Skin of body (tissue), 2 donors: ENCODE results near the gene GPR50. TPM values are rescaled to one million over a fixed set of nuclear protein-coding genes. Genes with fewer than 3 reads are reported as not detected.

Experiments
- DNase-seq: peaks from one replicate; lab custom pipeline; 2025; lab: John Stamatoyannopoulos, UW
- total RNA-seq: library from RNA; depleted of rRNA; stranded (reverse); fragments of >200 nt; gene quantifications from one replicate; pipeline ENCODE4 v1.2.3, GENCODE V29; 2014

The GPR50 gene
- total RNA-seq = not detected

DNA sequence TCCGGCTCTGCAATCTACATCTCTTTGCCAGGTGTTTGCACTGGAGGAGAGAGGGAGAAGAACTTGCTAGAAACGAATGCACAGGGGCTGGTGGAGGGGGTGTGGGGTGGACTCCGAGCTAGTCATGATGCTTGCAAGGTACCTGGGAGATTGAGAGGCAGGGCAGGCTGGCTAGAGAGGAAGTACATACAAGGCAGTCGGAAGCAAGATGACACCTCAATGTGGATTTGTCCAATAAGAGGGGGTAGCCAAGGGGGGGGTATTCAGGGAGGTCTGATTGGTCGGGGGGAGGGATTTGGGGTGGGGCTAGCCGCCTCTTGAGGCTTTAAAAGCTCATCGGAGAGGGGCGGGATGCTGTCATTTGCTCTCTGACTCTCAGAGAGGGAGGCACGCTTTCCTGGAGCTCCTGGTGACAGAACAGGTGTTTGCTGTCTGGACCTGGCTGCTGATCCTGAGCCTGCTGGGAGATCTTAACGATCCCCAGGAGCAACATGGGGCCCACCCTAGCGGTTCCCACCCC is at the start of gene GPR50:
Gene GPR50 (plus strand): TSS at position 354 of the 520 bp plus-strand sequence. CDS start 138 bp downstream, at position 492.
- DNase-seq = no peak

DNA sequence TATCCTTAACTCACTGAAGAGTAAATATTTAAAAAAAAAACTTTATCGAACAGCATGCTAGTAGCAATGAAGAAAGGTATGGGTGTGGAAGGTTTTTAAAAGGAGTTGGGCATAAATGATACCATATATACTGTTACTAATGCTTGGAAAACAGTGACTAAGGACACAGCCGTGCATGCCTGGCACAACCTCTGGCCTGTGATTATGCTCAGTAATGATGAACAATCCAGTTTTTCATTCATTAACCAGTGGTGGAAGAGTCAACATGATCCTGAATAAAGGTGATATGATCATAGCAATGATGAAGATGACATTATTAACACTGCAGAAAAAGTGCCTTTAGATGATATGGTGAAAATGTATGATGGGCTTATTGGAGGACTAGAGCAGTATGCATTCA is 43.9 kb upstream of the GPR50 start:
- DNase-seq = no peak

DNA sequence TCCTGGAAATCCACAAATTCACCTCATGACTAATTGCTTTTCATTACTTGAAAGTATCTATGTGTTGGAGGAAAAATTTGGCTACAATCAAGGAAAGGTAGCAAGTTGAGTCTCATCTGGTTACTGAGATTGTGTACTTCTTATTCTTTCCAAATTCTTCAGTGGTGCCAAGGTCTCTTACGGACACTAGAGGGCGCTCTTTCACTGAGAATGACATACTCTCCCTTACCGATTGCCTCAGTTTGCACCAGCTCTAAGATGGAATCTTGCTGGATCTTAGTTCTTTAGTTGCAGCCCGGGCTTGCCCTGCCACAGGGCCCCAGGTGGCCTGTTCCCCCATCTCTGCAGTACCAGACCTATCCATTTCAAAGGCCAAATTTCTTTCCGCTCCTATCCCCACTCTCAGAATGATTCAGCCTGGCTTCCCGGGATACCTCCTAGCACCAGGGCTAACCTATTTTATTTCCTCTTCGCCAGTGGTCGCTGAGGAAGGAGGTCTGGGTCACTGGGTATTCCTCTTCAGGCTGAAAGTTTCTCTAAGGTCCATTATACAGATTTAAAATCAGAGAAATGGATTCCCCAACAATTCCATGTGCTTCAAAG is 24.6 kb upstream of the GPR50 start:
- peak; percentile 30 for DNase-seq

DNA sequence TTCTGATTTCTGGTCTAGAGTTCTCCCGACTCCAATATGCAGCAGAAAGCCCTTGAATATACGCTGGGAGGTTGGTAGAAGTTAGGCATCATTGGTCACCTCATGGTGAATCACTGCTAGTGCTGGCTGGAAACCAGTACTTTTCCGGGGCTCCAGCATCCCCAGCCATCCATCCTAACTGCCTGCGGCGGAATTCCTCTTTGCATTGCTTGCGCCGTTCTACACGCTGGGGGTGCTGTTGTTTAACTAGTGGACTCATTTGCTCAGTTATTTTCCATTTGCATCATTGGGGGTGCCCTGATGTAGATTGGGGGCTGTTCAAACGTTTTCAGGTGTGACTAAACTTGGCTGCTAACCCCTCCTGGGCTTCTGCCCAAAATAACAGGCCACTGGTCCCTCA is 23.3 kb upstream of the GPR50 start:
- DNase-seq = no peak

DNA sequence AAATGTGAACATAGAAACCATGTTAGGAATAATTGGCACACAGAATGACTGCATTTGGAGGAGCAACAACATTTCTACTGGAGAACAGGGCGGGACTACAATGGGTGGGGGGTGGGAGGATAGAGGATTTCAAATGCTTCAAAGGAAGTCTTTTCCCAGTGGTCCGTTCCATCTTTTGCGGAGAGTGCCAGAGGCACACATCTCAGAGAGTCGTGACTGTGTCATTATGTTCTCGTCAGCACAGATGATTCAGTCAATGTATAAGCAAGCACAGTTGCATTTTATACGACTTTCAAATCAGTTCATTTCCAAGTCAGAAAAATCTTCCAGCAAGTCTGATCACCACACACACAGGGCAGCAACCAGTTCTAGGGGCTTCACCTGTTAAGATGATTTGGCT is 22.7 kb upstream of the GPR50 start:
- no peak for DNase-seq

DNA sequence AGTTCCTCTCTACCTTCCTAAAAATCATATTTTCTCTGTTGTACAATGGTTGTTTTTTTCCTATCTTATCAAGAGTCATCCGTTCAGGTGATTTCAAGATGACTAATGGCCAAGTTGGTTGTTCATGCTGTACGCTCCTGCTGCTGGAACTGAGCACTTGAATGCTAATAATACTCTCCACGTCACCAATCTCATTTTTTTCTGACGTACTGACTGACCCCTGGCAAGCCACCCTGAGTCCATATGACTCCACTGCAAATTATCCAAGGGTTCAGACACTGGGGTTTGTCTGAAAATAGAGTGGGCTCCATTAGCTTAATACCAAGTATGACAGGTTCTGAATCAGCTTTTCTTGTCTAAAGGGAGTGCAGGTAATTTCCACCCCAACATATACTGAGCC is 21.1 kb upstream of the GPR50 start:
- DNase-seq = no peak

DNA sequence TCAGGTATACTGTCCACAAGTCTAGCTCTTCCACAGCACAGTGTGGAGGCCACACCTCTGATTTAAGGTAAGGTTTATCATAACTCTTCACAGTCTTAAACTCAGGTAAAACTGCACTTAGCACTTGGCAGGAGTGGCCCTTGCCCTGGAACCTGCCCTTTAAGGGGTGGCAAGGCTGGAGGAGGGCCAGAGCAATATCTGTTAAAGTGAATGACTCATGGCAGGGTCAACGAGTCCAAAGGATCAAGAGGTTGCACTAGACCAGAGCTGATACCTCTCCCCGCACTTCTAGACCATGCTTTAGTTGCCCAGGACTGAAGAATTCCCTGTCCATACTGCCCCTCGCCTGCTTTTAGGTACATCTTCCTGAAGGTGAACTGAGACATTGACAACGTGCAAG is 14.7 kb upstream of the GPR50 start:
- no peak for DNase-seq

DNA sequence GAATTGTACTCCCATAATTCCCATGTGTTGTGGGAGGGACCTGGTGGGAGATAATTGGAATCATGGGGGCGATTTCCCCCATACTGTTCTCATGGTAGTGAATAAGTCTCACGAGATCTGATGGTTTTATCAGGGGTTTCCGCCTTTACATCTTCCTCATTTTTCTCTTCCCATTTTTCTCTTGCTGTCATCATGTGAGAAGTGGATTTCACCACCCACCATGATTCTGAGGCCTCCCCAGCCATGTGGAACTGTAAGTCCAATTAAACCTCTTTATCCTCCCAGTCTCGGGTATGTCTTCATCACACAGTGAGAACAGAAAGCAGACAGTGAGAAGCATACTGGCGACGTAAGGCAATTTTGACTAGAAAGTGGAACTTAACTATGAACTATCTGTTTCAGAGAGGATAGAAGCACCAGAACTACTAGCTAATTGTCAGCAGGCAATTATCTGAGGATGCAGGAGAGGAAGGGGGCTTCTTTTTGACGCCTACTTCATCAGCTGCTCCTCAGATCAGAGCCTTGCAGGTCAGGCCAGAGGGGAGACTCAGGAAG is 8.5 kb upstream of the GPR50 start:
- DNase-seq = no peak

DNA sequence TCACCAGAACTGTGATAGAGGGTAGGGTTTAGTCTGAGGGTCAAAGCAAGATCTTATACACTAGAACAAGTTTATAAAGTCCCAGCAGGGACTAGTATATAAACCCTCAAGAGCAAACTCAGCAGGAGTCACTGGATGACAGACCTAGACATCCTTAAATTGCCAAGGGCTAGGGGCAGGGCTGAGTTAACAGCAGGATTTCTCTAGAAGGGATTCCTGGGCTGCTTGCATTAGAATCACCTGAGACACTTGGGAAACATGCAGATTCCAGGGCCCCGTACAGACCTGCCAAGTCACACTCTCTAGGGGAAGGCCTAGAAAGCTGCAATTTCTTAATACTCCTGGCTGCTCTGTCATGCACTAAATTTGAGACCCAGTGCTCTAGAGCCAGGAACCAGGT is 6.6 kb upstream of the GPR50 start:
- DNase-seq = no peak

DNA sequence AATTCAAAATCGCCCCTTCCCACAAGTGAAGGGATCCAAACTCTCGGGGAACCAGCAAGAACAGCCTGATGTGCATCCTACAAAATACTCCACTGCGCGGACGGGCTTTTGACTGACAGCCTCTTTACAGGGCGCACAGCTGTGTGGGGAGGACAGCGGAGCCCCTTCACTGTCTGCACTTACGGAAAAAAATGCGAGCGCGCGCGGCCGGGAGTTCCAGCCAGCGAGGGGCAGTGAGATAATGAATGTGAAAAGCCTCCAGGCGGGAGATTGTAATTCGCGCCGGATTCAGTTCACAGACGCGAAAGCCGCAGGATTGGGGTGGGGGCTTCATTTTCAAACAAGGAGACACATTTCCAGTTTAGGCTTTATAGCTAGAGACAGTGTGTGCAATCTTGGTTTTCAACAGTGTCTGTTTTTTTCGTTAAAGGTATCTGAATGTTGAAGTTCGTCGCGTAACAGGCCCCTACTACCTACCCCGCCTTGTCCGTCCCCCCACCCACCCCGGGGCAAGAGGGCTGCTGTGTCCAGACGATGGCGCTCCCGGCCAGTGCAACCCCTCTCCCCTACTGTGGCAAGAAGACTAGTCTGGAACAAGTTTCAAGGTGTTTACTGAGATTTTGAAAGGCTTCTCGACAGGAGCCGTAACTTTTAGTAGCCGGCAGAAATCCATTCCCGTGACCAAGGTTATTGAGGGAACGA is 1.7 kb upstream of the GPR50 start:
- DNase-seq = no peak

DNA sequence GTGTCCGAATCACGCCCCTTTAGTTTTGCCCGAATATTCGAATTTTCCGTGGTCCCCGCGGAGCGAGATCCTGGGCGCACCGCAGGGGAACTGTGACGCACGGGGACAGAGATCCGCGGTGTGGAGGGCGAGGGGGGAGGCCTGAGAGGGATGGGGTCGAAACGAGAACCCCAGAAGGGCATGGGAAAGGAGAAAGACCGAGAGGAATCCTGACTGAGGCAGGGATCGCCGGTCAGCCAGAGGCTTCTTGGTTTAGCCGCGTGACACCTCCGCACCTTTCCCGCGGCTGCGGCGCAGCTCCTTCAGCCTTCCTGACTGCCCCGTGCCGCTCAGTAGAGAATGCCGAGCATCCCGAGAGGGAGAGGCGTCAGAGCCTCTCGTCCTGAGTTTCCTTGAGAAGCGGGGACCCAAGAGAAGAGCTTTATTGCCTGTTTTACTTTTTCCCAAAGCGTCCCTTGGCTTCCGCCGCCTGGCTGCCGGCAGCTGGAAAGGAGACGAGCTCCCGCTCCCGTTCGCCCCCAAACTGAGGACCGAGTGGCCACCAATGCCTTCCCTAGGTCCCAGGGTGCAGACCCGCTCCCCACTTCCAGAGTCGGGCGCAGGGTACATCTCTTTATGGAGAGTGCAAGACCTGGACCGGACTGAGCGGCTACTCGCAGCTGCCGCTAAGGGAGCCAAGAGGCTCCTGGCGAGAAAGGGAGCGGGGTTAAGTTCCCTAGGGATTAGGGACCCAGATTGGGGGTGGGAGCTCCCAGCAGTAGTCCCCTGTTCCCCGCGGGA is 911 bp upstream of the GPR50 start:
- DNase-seq = no peak

DNA sequence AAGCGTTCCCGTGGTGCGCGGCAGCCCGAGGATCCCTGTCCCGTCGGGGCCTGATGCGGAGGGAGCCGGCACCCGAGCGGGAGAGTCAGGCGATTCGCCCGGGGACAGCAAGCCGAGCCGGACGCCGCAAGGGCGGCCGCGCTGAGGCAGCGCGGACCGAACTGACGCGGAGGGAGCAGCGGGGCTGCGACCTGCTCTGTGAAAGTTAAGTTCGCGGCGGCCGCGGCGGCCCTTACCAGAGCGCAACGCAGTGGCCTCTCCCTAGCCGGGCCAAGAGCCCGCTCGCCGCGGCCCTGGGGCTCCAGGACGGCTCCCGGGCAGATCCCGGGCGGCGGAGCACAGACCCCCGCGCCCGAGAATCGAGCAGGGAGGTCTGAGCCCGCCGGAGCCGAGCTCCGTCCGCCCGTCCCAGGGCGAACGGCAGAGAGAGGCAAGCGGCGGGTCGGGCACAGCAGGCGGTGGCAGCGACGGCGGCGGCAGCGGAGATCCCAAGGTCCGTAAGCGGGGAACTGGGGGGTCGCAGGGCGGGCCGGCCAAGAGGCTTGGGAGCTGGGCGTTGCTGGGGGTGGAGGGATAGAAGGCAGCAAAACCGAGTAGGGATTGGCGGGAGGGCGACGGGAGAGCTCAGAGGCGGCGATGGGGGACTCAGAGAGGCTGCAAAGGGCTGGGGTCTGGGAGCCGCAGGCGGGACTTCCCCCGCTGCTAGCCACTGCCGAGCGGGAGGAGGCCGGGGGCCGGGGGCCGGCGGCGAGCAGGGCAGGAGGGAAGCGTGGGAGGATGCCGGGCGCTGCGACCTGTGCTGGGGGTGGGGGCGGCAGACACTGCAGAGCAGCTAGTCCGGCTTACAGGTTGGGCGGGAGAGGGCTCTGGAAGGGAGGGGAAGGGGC is 1.0 kb downstream of the GPR50 start:
- DNase-seq = no peak

DNA sequence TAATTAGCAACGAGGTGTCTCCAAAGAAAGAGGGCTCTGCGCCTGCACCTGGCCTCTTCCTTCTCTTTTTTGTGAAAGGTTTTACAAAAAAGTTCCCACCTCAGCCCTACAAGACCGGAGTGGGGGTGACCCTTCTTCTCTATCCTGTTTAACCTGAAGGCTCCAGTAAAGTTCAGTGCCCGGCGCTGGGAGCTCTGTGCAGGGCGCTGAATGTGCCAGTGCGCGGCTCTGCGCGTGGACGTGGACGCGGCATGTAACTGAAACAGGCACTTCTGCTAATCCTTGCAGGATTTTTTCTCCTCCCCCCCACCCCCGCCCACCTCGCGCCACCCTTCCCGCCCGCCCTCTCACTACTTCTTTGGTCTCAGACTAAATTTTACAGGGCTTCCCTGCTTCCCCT is 2.4 kb downstream of the GPR50 start:
- DNase-seq = no peak

DNA sequence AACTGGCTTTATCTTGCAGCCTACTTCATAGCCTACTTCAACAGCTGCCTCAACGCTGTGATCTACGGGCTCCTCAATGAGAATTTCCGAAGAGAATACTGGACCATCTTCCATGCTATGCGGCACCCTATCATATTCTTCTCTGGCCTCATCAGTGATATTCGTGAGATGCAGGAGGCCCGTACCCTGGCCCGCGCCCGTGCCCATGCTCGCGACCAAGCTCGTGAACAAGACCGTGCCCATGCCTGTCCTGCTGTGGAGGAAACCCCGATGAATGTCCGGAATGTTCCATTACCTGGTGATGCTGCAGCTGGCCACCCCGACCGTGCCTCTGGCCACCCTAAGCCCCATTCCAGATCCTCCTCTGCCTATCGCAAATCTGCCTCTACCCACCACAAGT is 4.0 kb downstream of the GPR50 start:
- no peak for DNase-seq

DNA sequence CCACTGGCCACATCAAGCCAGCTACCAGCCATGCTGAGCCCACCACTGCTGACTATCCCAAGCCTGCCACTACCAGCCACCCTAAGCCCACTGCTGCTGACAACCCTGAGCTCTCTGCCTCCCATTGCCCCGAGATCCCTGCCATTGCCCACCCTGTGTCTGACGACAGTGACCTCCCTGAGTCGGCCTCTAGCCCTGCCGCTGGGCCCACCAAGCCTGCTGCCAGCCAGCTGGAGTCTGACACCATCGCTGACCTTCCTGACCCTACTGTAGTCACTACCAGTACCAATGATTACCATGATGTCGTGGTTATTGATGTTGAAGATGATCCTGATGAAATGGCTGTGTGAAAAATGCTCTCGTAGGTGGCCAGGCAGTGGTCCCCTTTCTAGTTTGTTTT is 4.7 kb downstream of the GPR50 start:
- DNase-seq = no peak

DNA sequence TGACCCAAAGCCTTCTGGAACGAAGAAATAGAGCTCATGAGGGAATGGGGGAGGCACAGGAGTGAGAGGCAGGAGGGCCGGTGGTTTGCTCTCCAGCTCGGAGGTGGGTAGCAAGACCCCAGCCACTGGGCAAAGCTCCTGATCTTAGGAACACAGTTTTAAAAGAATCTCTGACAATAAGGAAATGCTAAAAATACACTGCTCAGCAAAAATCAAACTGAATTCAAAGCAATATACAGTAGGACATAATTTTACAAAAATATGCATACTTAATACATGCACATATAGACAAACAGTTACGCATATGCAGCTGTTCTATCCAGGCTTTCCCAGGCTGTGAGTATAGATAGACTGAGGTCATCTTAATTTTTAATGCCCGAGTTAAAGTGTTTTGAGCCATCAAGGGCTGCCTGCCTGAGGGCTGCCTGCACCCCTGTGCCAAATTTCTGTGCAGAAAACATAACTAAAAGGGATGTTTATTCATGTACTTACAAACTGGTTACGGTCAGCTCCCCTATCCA is 6.9 kb downstream of the GPR50 start:
- DNase-seq = no peak

DNA sequence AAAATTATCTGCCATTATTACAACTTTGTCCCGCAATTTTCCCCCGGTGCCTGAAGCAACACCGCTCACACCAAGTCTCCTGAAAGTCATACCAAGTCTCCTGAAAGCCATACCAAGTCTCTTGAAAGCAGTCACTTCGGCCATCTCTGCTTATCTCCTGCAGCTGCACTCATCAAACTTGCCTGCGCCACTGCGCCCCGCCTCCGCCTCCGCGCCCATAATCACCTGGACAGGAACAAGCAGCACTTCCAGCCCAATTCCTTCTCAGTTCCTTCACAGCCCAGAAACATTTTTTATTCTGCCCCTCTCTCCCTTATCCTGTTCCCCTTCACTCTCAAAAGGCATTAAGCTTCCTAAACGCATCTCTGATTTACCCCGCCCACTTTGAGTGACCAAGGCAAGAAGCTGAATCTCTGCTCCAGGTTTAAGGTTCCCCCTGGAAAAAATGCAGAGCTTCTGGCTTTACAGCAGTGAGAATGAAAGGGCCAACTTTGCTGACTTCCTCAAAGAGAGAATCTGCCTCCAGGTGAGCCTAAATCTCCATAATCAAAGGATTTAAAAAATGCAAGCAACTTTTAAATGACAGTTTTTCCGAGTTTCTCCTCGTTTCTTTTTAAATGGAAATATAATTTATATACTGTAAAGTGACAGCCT is 7.7 kb downstream of the GPR50 start:
- no peak for DNase-seq

DNA sequence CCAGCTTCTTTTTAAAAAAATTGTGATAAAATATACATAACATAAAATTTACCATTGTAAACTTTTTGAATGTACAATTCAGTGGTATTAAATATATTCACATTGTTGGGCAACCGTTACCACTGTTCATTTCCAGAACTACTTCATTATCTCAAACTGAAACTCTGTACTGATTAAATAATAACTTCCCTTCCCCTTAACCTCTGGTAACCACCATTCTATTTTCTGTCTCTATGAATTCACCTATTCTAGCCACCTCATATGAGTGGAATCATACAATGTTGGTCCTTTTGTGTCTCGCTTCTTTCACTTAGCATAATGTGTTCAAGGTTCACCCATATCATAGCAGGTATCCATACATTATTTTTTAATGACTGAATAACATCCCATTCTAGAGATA is 8.3 kb downstream of the GPR50 start:
- DNase-seq = no peak

DNA sequence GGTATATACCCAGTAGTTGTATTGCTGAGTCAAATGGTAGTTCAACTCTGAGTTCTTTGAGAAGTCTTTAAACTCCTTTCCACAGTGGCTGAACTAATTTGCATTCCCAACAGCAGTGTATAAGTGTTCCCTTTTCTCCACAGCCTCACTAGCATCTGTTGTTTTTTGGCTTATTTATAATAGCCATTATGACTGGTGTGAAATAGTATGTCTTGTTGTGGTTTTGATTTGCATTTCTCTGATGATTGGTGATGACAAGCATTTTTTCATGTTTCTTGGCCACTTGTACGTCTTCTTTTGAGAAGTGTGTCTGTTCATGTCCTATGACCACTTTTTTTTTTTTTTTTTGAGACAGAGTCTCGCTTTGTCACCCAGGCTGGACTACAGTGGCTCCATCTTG is 30.5 kb downstream of the GPR50 start:
- no peak for DNase-seq

DNA sequence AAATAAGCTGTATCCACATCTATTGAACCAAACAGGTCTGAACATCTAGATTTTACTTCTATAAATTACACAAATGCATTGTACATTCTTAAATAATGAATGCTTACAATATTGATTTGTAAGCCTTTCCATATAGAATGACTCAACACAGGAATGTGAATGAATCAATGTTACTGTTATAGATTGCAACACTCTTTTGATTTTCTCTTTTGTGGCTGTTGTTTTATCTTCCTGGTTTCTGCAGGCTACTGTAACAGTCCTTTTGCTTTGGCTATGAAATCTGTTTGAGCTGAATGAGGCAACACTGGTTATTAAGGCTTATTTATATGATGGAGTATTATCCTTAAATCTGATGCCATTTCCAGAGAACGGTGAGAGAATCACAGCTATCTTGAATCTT is 49.5 kb downstream of the GPR50 start:
- no peak for DNase-seq
